K562 (cell line): ENCODE measurements around the gene PDE4A. TPM values are rescaled to one million over a fixed set of nuclear protein-coding genes. Genes with fewer than 3 reads are reported as not detected.

Source experiments
- CBFA2T3 ChIP-seq: fragments of 450-650 bp; IDR thresholded peaks from 2 replicates; pipeline ENCODE4 v1.6.1; 2017
- CCNT2 ChIP-seq: IDR thresholded peaks from 2 replicates; pipeline ENCODE4 v1.6.1; 2011; ENCODE audit warnings: borderline replicate concordance, low read depth, mild to moderate bottlenecking, moderate library complexity, mixed read lengths, low read length; ENCODE audit not compliant: insufficient read length; ENCODE audit errors: extremely low read depth
- CREB3L1 ChIP-seq: fragments of 450-650 bp; IDR thresholded peaks from 2 replicates; pipeline ENCODE4 v1.6.1; 2014; ENCODE audit warnings: low read depth, mild to moderate bottlenecking, moderate library complexity, borderline replicate concordance
- FIP1L1 ChIP-seq: fragments of 200-400 bp; formaldehyde crosslinking; IDR thresholded peaks from 2 replicates; pipeline ENCODE4 v1.6.1; 2018; ENCODE audit warnings: mild to moderate bottlenecking, low read depth, low read length; ENCODE audit not compliant: poor library complexity, severe bottlenecking
- FOS ChIP-seq: IDR thresholded peaks from 3 replicates; pipeline ENCODE4 v1.6.1; 2011; ENCODE audit not compliant: insufficient read length; ENCODE audit errors: extremely low read depth
- HNRNPK ChIP-seq: fragments of 200-400 bp; formaldehyde crosslinking; IDR thresholded peaks from one replicate; pipeline ENCODE4 v1.6.1; 2018; ENCODE audit warnings: mild to moderate bottlenecking, low read depth, low read length; ENCODE audit not compliant: poor library complexity, severe bottlenecking
- IFI16 ChIP-seq: fragments of 250-450 bp; sonication (Bioruptor Pico); IDR thresholded peaks from 2 replicates; pipeline ENCODE4 v2.1.2; 2022; ENCODE audit warnings: mild to moderate bottlenecking, inconsistent platforms
- JUN ChIP-seq, 2 experiments: sonication (generic) in 1 of 2; formaldehyde crosslinking in 1 of 2; IDR thresholded peaks; 2 replicates each; pipeline versions ENCODE4 v1.6.1 to v1.8.0; 2012 to 2022; ENCODE audit warnings: borderline replicate concordance in 2 of 2, mild to moderate bottlenecking in 2 of 2, improper control_type of control experiment in 1 of 2, low read depth in 1 of 2, low read length in 1 of 2, missing genetic modification reagents in 1 of 2
- JUND ChIP-seq, 2 experiments: IDR thresholded peaks; 2 replicates in 1 of 2; 3 replicates in 1 of 2; pipeline ENCODE4 v1.6.1; 2011; ENCODE audit warnings: borderline replicate concordance in 2 of 2, low read depth in 2 of 2, low read length in 2 of 2, improper control_type of control experiment in 1 of 2, missing biosample characterization in 1 of 2, missing genetic modification characterization in 1 of 2, missing genetic modification reagents in 1 of 2
- KLF1 ChIP-seq: fragments of 450-650 bp; IDR thresholded peaks from 2 replicates; pipeline ENCODE4 v1.6.1; 2016; ENCODE audit warnings: missing genetic modification characterization, missing compliant biosample characterization
- KLF13 ChIP-seq: fragments of 450-650 bp; IDR thresholded peaks from 2 replicates; pipeline ENCODE4 v1.6.1; 2016; ENCODE audit warnings: missing genetic modification characterization, low read depth, mild to moderate bottlenecking, missing compliant biosample characterization, moderate library complexity, borderline replicate concordance
- MCM2 ChIP-seq: fragments of 450-650 bp; IDR thresholded peaks from 2 replicates; pipeline ENCODE4 v1.6.1; 2017; ENCODE audit warnings: low read depth, mild to moderate bottlenecking
- PCBP1 ChIP-seq: fragments of 200-400 bp; formaldehyde crosslinking; IDR thresholded peaks from 2 replicates; pipeline ENCODE4 v1.6.1; 2018; ENCODE audit warnings: mild to moderate bottlenecking, low read depth, low read length; ENCODE audit not compliant: poor library complexity, severe bottlenecking
- PRMT5 ChIP-seq: sonication (generic); formaldehyde crosslinking; IDR thresholded peaks from 2 replicates; pipeline ENCODE4 v1.5.0; 2020; ENCODE audit warnings: missing genetic modification reagents
- SRSF7 ChIP-seq: fragments of 200-400 bp; formaldehyde crosslinking; optimal IDR thresholded peaks from 2 replicates; pipeline ENCODE3; 2017; ENCODE audit warnings: mild to moderate bottlenecking, low read depth, low read length
- TAF15 ChIP-seq: fragments of 200-400 bp; formaldehyde crosslinking; IDR thresholded peaks from 2 replicates; pipeline ENCODE4 v1.6.1; 2017; ENCODE audit warnings: mild to moderate bottlenecking, low read depth, low read length, moderate library complexity
- TSC22D4 ChIP-seq: fragments of 450-650 bp; IDR thresholded peaks from 2 replicates; pipeline ENCODE4 v1.6.1; 2016; ENCODE audit warnings: missing genetic modification characterization, missing biosample characterization, control low read depth
- ZNF121 ChIP-seq: sonication (generic); formaldehyde crosslinking; conservative IDR thresholded peaks from 2 replicates; pipeline ENCODE4 v1.8.0; 2022; ENCODE audit warnings: missing genetic modification reagents
- ZNF507 ChIP-seq: conservative IDR thresholded peaks from 2 replicates; pipeline ENCODE4 v1.6.1; 2017; ENCODE audit warnings: missing genetic modification characterization, missing compliant biosample characterization
- ZNF57 ChIP-seq: fragments of 450-650 bp; formaldehyde crosslinking; IDR thresholded peaks from 2 replicates; pipeline ENCODE4 v1.4.0; 2020; ENCODE audit warnings: mild to moderate bottlenecking, moderate library complexity
- ZNF76 ChIP-seq: fragments of 250-450 bp; sonication (Bioruptor Pico); IDR thresholded peaks from 2 replicates; pipeline ENCODE4 v1.4.0; 2020; ENCODE audit warnings: mild to moderate bottlenecking, moderate library complexity, borderline replicate concordance
- polyA plus RNA-seq, 8 experiments: library from polyadenylated mRNA; depleted of rRNA in 4 of 8; stranded (reverse) in 5 of 8; unstranded in 3 of 8; fragments of >200 nt; fragmentation: Nextera tagmentation in 2 of 8; fragmentation: Illumina TruSeq in 1 of 8; extraction: Ambion mirVana in 2 of 8; extraction: Trizol in 1 of 8; gene quantifications; 2 replicates each; pipeline versions ENCODE4 v1.2.1 to v1.2.3, GENCODE V29; 2011 to 2014; ENCODE audit warnings: inconsistent platforms in 1 of 8, missing spikeins in 1 of 8
- total RNA-seq, 7 experiments: library from RNA; depleted of rRNA in 6 of 7; stranded (reverse); fragments of >200 nt in 6 of 7; fragmentation: Illumina TruSeq in 2 of 7; extraction: Trizol in 2 of 7; gene quantifications; 2 replicates each; pipeline versions ENCODE4 v1.2.1 to v1.2.3, GENCODE V29; 2011 to 2021; ENCODE audit warnings: low replicate concordance in 1 of 7
- TF ChIP-seq, protein P1 (sequence below), 2 experiments: fragments of 450-650 bp; conservative IDR thresholded peaks; 2 replicates each; pipeline ENCODE4 v1.6.1; 2017; ENCODE audit warnings: mild to moderate bottlenecking in 2 of 2, moderate library complexity in 2 of 2
- TF ChIP-seq, protein P2 (sequence below): IDR thresholded peaks from 3 replicates; pipeline ENCODE4 v1.6.1; 2011; ENCODE audit warnings: borderline replicate concordance, mild to moderate bottlenecking; ENCODE audit not compliant: insufficient read length, insufficient read depth

PDE4A gene
- total and polyA plus RNA-seq, 9 of the 15 experiments (the other 6 are each of a cell fraction or from before 2014, with no cell fraction given): 0.66 to 26.9 (median 4.6) TPM

DNA sequence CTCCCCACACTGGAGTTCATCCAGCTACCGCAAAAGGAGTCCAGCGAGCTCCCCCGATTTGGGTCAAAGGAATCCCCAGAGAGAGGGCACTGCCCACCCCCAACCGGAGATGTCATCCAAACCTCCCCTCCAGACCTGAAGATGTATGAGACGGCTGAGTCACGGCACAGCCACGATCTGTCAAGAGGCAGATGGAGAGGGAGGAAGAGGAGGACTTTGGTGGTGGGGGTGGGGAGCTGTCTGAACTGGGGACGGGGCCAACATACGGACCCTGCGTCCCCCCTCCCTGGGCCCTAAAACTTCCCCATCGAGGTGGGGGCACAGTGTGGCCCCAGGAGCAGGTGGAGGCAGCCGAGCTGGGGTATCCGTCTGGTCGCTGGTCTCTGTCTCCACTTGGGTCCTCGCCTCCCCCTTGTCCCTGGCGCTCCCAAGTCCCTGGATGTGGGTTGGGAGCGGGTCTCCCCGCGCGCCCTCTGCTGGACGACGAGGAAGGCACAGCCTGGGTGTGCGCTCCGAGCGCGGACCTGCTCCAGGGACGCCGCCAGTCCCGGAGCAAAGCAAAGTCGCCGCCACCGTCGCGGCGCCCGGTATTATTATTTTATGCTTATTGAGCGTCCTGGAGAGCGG lies 3.8 kb downstream of the PDE4A start (continued):
- TF ChIP-seq, protein P1, sequence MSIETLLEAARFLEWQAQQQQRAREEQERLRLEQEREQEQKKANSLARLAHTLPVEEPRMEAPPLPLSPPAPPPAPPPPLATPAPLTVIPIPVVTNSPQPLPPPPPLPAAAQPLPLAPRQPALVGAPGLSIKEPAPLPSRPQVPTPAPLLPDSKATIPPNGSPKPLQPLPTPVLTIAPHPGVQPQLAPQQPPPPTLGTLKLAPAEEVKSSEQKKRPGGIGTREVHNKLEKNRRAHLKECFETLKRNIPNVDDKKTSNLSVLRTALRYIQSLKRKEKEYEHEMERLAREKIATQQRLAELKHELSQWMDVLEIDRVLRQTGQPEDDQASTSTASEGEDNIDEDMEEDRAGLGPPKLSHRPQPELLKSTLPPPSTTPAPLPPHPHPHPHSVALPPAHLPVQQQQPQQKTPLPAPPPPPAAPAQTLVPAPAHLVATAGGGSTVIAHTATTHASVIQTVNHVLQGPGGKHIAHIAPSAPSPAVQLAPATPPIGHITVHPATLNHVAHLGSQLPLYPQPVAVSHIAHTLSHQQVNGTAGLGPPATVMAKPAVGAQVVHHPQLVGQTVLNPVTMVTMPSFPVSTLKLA (conservative IDR thresholded peaks at IDR 0.05): peak; percentile 55 to 86; a peak in 3 of 4 replicates
- no peak for TF ChIP-seq TAF15
- no peak for TF ChIP-seq KLF1
- no peak for TF ChIP-seq ZNF507
- TF ChIP-seq HNRNPK: no peak
- TF ChIP-seq TSC22D4 (tag): no peak
- no peak for TF ChIP-seq IFI16 (CRISPR knock-in tag)
- TF ChIP-seq ZNF76 (CRISPR knock-in tag): no peak
- no peak for TF ChIP-seq JUN (IDR thresholded peaks at IDR 0.05; ENCODE audit: borderline replicate concordance, low read depth, low read length)
- TF ChIP-seq JUN (CRISPR knock-in tag; IDR thresholded peaks at IDR 0.05; ENCODE audit: borderline replicate concordance): 0 out of 2 replicates have a peak, but pooled peaks have one; percentile 78
- TF ChIP-seq MCM2: no peak
- peak; percentile 89 for TF ChIP-seq FIP1L1
- peak; percentile 59 for TF ChIP-seq CCNT2
- no peak; the same call in 1 of the 2 replicates for TF ChIP-seq ZNF121 (CRISPR knock-in tag)
- TF ChIP-seq CREB3L1: no peak
- TF ChIP-seq JUND (IDR thresholded peaks at IDR 0.05; ENCODE audit: borderline replicate concordance, low read depth, low read length): peak; percentile 24; the same call in 1 of the 2 replicates
- peak; percentile 47; the same call in 1 of the 3 replicates for TF ChIP-seq JUND (tag; IDR thresholded peaks at IDR 0.05; ENCODE audit: borderline replicate concordance, low read depth, low read length)
- no peak for TF ChIP-seq ZNF57 (CRISPR knock-in tag)
- TF ChIP-seq, protein P2, sequence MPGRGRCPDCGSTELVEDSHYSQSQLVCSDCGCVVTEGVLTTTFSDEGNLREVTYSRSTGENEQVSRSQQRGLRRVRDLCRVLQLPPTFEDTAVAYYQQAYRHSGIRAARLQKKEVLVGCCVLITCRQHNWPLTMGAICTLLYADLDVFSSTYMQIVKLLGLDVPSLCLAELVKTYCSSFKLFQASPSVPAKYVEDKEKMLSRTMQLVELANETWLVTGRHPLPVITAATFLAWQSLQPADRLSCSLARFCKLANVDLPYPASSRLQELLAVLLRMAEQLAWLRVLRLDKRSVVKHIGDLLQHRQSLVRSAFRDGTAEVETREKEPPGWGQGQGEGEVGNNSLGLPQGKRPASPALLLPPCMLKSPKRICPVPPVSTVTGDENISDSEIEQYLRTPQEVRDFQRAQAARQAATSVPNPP: no peak
- no peak for TF ChIP-seq PCBP1
- no peak for TF ChIP-seq SRSF7
- TF ChIP-seq PRMT5 (CRISPR knock-in tag): no peak
- TF ChIP-seq CBFA2T3: peak; percentile 31; the same call in 1 of the 2 replicates
- peak; percentile 13; the same call in 1 of the 2 replicates for TF ChIP-seq KLF13 (tag)
- TF ChIP-seq FOS: no peak
